Mucosa of descending colon (tissue), 3 donors: ENCODE measurements around the gene PCDHB8. TPM values are rescaled to one million over a fixed set of nuclear protein-coding genes. Genes with fewer than 3 reads are reported as not detected.
"Not testable (repeated sequence)": the region's sequence is repeated elsewhere in the genome, so short reads cannot be mapped to it uniquely, and the experiment has no call there.

ENCODE experiments used
- ATAC-seq: fragments of 200-7000 bp; cut with Tn5 transposase; one replicate; pipeline ENCODE4 v1.9.1; 2020; ENCODE audit warnings: mild to moderate bottlenecking, moderate library complexity
- DNase-seq, 3 donors: peaks; one replicate each; pipeline ENCODE4 v3.0.0-alpha.2; 2020
- H3K36me3 ChIP-seq: fragments of 200-600 bp; one replicate; pipeline ENCODE4 v1.8.0; 2021; ENCODE audit warnings: low read depth, mild to moderate bottlenecking
- H3K4me1 ChIP-seq: fragments of 200-600 bp; one replicate; pipeline ENCODE4 v1.8.0; 2021; ENCODE audit warnings: low read depth, mild to moderate bottlenecking
- H3K4me3 ChIP-seq: fragments of 200-600 bp; one replicate; pipeline ENCODE4 v1.8.0; 2021; ENCODE audit warnings: mild to moderate bottlenecking
- H3K9me3 ChIP-seq: fragments of 200-600 bp; one replicate; pipeline ENCODE4 v1.8.0; 2021; ENCODE audit warnings: mild to moderate bottlenecking
- CTCF ChIP-seq: fragments of 200-600 bp; IDR thresholded peaks from one replicate; pipeline ENCODE4 v1.8.0; 2022; ENCODE audit warnings: antibody characterized with exemption, mild to moderate bottlenecking
- intact Hi-C, 2 donors: fragments of 100-400 bp; cut with DNase I in 1 of 2; cut with micrococcal nuclease in 1 of 2; formaldehyde crosslinking; loops; one replicate each; pipeline versions ENCODE4 v1.11.0 to v1.11.1; 2022; cut with DNase I, micrococcal nuclease
- total RNA-seq, 3 donors: library from RNA; stranded (reverse); fragmentation: NEBNext Ultra II Directional in 2 of 3; extraction: Animal tissue kit (Norgen Biotek cat#: 25700) in 2 of 3; gene quantifications; one replicate each; pipeline versions ENCODE4 v1.2.1 to v1.2.4, GENCODE V29; 2021 to 2023
- donor health status: DM: no; HTN: no; CAD: no; lungs with moderate emphysema.
- donor health status: DM: no; HTN: no; CAD: no.
- donor health status: DM: no; HTN: yes; CAD: no.

Gene PCDHB8
- total RNA-seq, 3 donors from 2014 or later = 0.12 to 2.1 (median 0.72) TPM

GRCh38 chr5:141192110-141192725, 14.6 kb downstream of the PCDHB8 start, which contains the start of gene PCDHB10:
Gene PCDHB10 (plus strand): TSS chr5:141192353. CDS start chr5:141192553, 200 bp downstream.
- intact Hi-C loops = no loop called here
- no peak for ATAC-seq
- TF ChIP-seq CTCF = no peak
- Histone ChIP-seq H3K9me3 (peaks cover 48% of the 10 kb centered on the region), H3K36me3 (no peaks in the 10 kb centered on the region), H3K4me3 (no peak within 1 kb of the TSS), H3K4me1 (no peaks in the 10 kb centered on the region)
- DNase-seq = peak in 2 of 3 donors; percentile 14 to 49

GRCh38 chr5:141194332-141194731, 16.7 kb downstream of the PCDHB8 start:
- H3K4me3 ChIP-seq, H3K4me1 ChIP-seq, ATAC-seq, intact Hi-C loops, H3K36me3 ChIP-seq, DNase-seq: not testable (repeated sequence)
- H3K9me3 ChIP-seq = peaks cover 63% of the 10 kb centered on the region

GRCh38 chr5:141196363-141196762, 18.8 kb downstream of the PCDHB8 start:
- H3K9me3 ChIP-seq = peaks cover 53% of the 10 kb centered on the region
- no peak for TF ChIP-seq CTCF
- no peak for ATAC-seq
- no peaks in the 10 kb centered on the region for H3K4me1 ChIP-seq
- no peaks in the 10 kb centered on the region for H3K36me3 ChIP-seq
- no peak for DNase-seq
- intact Hi-C loops = no loop called here
- no peak overlapping the region for H3K4me3 ChIP-seq

- H3K9me3 ChIP-seq = peaks cover 62% of the 10 kb centered on the region
- H3K4me3 ChIP-seq = no peak within 1 kb of the TSS
- intact Hi-C loops = no loop called here
- no peaks in the 10 kb centered on the region for H3K36me3 ChIP-seq
- ATAC-seq (no peak), DNase-seq (peak in 1 of 3 donors; percentile 11)
- H3K4me1 ChIP-seq = no peaks in the 10 kb centered on the region
- no peak for TF ChIP-seq CTCF
These were observed 22.0 kb downstream of the PCDHB8 start, which contains the start of gene PCDHB11 for GRCh38 chr5:141199359-141200235. Gene PCDHB11 (plus strand): TSS chr5:141199627. CDS start chr5:141199775, 148 bp downstream.

GRCh38 chr5:141201126-141201525, 23.5 kb downstream of the PCDHB8 start:
- intact Hi-C loops, DNase-seq, H3K4me1 ChIP-seq, H3K36me3 ChIP-seq, ATAC-seq, H3K4me3 ChIP-seq: not testable (repeated sequence)
- peaks cover 55% of the 10 kb centered on the region for H3K9me3 ChIP-seq

GRCh38 chr5:141201646-141202045, 24.1 kb downstream of the PCDHB8 start:
- peaks cover 50% of the 10 kb centered on the region for H3K9me3 ChIP-seq
- ATAC-seq, H3K36me3 ChIP-seq, H3K4me3 ChIP-seq, intact Hi-C loops, DNase-seq, H3K4me1 ChIP-seq: not testable (repeated sequence)

GRCh38 chr5:141208478-141208877, 30.9 kb downstream of the PCDHB8 start, which contains the start of gene PCDHB12:
Gene PCDHB12 (plus strand): TSS chr5:141208719. CDS start chr5:141208908, 189 bp downstream.
- Histone ChIP-seq H3K9me3 (peaks cover 24% of the 10 kb centered on the region), H3K36me3 (no peaks in the 10 kb centered on the region), H3K4me3 (no peak within 1 kb of the TSS), H3K4me1 (no peaks in the 10 kb centered on the region)
- peak in 1 of 3 donors; percentile 4 for DNase-seq
- intact Hi-C loops = no loop called here
- no peak for ATAC-seq
- TF ChIP-seq CTCF = no peak

- intact Hi-C loops, DNase-seq, ATAC-seq, H3K4me1 ChIP-seq, H3K36me3 ChIP-seq, H3K4me3 ChIP-seq: not testable (repeated sequence)
- peaks cover 25% of the 10 kb centered on the region for H3K9me3 ChIP-seq
These were observed 32.7 kb downstream of the PCDHB8 start for GRCh38 chr5:141210281-141210680.

- intact Hi-C loops, DNase-seq, H3K36me3 ChIP-seq, H3K4me1 ChIP-seq, H3K4me3 ChIP-seq, ATAC-seq: not testable (repeated sequence)
- peaks cover 28% of the 10 kb centered on the region for H3K9me3 ChIP-seq
These were observed 33.3 kb downstream of the PCDHB8 start for GRCh38 chr5:141210849-141211248.
